Muscle layer of duodenum (tissue), 2 donors: ENCODE data around the gene BCAS1.

Experiments
- H3K27ac ChIP-seq: one replicate; pipeline ENCODE4 v1.7.0; 2013; ENCODE audit warnings: mild to moderate bottlenecking, low read length
- H3K27me3 ChIP-seq: one replicate; pipeline ENCODE4 v1.7.0; 2013; ENCODE audit warnings: low read depth, mild to moderate bottlenecking, control low read depth, low read length
- H3K36me3 ChIP-seq, 2 donors: one replicate each; pipeline ENCODE4 v1.7.0; 2013; ENCODE audit warnings: low read length in 2 of 2, control low read depth in 1 of 2, mild to moderate bottlenecking in 1 of 2; ENCODE audit not compliant: insufficient read depth in 2 of 2, control insufficient read depth in 1 of 2
- H3K4me1 ChIP-seq, 2 donors: one replicate each; pipeline ENCODE4 v1.7.0; 2013; ENCODE audit warnings: low read length in 2 of 2, mild to moderate bottlenecking in 2 of 2, control low read depth in 1 of 2, moderate library complexity in 1 of 2; ENCODE audit not compliant: insufficient read depth in 2 of 2, control insufficient read depth in 1 of 2
- H3K4me3 ChIP-seq, 2 donors: one replicate each; pipeline ENCODE4 v1.7.0; 2013; ENCODE audit warnings: low read length in 2 of 2, low read depth in 1 of 2, mild to moderate bottlenecking in 1 of 2
- H3K9me3 ChIP-seq, 2 donors: one replicate each; pipeline ENCODE4 v1.7.0; 2013; ENCODE audit warnings: low read length in 2 of 2, control low read depth in 1 of 2, mild to moderate bottlenecking in 1 of 2; ENCODE audit not compliant: control insufficient read depth in 1 of 2
- donor health status: healthy.

The BCAS1 gene

DNA sequence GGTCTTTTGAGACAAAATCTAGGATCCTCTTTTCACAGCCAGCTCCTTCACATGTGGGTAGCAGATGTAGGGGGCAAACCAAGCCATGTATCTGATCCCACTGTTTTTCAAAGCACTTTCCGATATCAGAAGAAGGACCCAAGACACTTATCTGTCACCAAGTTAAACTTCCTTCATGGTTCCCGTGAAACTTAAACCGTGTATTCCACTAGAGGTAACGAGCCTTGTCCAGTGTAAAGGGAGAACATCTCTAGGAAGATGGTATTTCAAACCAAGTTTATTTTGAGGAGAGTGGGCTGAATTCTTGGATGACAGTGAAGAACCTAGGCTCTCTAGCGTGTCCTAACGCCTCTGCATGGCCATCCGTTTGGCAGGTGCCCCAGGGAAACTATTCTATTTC is 76.3 kb downstream of the BCAS1 start:
- no peaks in the 10 kb centered on the region for H3K27me3 ChIP-seq
- H3K36me3 ChIP-seq, result no peaks in the 10 kb centered on the region
- no peaks in the 10 kb centered on the region for H3K4me1 ChIP-seq
- peaks cover 0 to under 1% of the 10 kb centered on the region in 2 donors for H3K9me3 ChIP-seq
- no peak overlapping the region for H3K27ac ChIP-seq
- H3K4me3 ChIP-seq, result no peak overlapping the region

DNA sequence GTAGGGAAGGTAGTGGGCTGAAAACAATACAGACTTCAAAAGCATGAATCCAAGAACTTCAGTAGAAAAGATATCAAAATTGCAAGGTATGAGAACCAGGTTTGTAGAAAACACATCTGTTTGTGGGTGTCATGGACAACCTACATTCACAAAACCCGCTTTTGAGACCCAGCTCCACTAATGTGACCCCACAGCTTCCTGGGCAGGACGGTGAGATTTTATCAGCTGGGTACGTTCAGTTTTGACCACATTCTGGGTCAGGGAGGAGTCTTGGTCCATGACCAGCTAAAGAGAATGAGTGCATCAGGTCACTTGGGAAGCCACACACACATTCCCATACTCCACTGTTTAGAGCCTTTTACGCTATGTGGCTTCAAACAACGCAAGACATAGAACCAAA is 77.1 kb downstream of the BCAS1 start:
- no peaks in the 10 kb centered on the region for H3K9me3 ChIP-seq
- H3K27me3 ChIP-seq, result no peaks in the 10 kb centered on the region
- H3K27ac ChIP-seq, result no peak overlapping the region
- H3K36me3 ChIP-seq, result no peaks in the 10 kb centered on the region
- no peaks in the 10 kb centered on the region for H3K4me1 ChIP-seq
- no peak overlapping the region for H3K4me3 ChIP-seq

DNA sequence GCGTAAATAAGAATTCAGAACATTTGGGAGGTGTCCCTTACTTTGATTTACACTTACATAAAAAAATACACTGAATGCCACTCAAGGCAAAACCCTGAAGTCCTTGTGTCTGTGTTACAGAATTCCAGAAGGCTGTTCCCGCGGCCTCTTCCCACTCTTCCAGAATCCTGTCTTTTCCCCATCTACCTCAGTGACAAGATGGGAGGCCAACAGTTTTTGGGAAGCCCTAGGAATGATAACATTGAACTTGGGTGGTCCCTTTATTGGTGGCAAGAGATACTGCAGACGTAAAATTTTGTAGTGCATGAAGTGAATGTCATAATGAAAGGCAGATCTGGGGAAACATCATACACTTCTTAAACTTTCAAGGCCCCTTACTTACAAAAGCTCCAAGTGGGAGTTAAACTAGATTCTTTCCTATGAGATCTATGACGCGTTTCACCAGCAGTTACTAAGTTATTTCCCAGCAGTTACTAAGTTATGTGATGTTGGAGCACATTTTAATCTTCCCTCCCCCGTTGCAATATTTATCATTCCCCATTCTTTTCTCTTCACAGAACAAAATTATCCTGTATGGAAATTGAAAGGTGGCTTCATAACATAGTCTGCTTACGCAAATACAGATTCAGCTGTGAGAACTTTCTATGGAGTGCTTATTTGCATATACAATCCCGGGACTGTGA is 79.5 kb downstream of the BCAS1 start:
- H3K27ac ChIP-seq, result no peak overlapping the region
- no peaks in the 10 kb centered on the region for H3K4me1 ChIP-seq
- H3K36me3 ChIP-seq, result no peaks in the 10 kb centered on the region
- H3K9me3 ChIP-seq, result no peaks in the 10 kb centered on the region
- H3K4me3 ChIP-seq, result no peak overlapping the region
- no peaks in the 10 kb centered on the region for H3K27me3 ChIP-seq

DNA sequence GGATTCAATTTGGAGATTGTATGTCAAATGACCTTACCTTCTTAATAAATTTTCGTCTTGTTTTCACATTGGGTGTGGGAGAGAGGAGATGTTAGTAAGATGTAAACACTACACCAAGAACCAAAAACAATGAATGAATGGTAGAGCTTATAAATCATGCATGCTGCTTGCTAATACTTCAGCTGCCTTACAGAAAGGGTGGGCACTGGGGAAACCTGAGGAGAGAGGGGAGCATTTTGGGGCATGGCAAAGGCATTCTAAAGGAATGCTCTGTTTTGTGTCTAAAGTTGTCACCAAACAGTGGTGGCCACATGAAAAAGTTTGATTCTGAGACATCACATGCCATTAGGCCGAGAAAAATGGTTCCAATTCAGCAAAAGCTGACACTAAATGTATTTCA is 80.4 kb downstream of the BCAS1 start:
- Histone ChIP-seq H3K9me3 (no peaks in the 10 kb centered on the region), H3K36me3 (no peaks in the 10 kb centered on the region), H3K27me3 (no peaks in the 10 kb centered on the region), H3K4me3 (no peak overlapping the region), H3K27ac (no peak overlapping the region), H3K4me1 (no peaks in the 10 kb centered on the region)

DNA sequence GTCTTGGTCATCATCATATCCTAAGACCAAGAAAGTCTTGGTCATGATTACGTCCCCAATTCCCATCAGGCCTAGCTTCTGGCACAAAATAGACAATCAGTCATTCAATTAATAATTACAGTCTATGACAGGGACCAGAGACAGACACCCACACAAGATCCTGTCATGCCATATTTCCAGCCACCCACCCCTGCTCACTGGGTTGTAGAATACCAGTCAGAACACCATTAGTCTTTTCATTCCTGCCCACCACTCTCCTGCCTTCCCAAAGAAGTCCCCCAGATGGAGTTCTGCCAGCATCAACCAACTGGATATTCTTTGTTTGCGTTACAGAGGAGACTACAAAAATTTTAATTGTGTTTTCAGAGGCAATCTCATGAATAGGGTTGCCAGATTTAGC is 81.0 kb downstream of the BCAS1 start:
- Histone ChIP-seq H3K27ac (no peak overlapping the region), H3K4me1 (no peaks in the 10 kb centered on the region), H3K4me3 (no peak overlapping the region), H3K27me3 (no peaks in the 10 kb centered on the region), H3K9me3 (no peaks in the 10 kb centered on the region), H3K36me3 (no peaks in the 10 kb centered on the region)

DNA sequence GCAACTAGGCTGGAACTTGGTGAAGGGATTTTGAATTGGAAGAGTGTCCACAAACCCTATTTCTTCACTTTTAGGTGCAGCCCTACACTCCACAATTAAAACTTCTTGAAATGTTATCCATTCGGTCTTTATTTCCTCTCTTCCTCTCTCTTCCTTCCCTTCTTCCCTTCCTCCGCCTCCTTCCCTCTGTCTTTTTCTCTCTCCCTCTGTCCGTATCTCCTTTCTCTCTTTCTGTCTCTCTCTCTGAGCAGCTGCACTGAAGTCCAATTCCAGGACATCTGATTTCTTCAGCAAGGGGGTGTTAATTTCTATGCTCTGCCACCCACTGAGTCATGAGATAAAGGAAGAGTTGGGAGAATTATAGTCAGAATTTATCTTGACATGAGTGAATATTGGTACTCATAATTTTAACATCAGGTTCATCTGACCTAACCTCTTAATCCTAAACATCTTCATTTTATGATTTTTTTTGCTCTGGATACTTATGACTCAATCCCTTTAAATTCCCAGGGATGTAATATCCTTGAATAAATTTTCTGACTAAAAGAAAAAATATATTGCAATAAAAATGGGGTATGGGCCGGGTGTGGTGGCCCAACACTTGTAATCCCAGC is 84.2 kb downstream of the BCAS1 start:
- H3K4me1 ChIP-seq, result no peaks in the 10 kb centered on the region
- H3K27me3 ChIP-seq, result no peaks in the 10 kb centered on the region
- no peak overlapping the region for H3K4me3 ChIP-seq
- H3K27ac ChIP-seq, result no peak overlapping the region
- no peaks in the 10 kb centered on the region for H3K36me3 ChIP-seq
- no peaks in the 10 kb centered on the region for H3K9me3 ChIP-seq

DNA sequence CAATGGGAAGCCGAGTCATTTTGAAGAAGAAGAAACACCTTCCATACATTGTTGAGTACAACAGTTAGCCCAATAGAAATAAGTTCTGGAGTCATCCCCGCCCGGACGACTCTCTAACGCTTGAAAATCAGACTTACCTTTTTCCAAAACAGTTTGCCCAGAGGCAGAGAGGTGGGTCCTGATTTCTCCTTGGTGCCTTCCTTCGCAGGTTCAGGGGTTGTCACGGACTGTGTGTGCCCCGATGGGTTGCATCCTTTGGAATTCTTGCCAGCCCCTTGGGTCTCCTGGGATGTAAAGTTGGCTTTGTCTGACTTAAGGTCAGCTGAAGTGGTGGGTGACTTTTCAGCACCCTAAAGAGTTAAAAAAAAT is 85.3 kb downstream of the BCAS1 start:
- no peaks in the 10 kb centered on the region for H3K9me3 ChIP-seq
- H3K36me3 ChIP-seq, result no peaks in the 10 kb centered on the region
- no peak overlapping the region for H3K4me3 ChIP-seq
- H3K27me3 ChIP-seq, result no peaks in the 10 kb centered on the region
- peak overlapping the region; percentile 30 for H3K27ac ChIP-seq
- H3K4me1 ChIP-seq, result no peaks in the 10 kb centered on the region

DNA sequence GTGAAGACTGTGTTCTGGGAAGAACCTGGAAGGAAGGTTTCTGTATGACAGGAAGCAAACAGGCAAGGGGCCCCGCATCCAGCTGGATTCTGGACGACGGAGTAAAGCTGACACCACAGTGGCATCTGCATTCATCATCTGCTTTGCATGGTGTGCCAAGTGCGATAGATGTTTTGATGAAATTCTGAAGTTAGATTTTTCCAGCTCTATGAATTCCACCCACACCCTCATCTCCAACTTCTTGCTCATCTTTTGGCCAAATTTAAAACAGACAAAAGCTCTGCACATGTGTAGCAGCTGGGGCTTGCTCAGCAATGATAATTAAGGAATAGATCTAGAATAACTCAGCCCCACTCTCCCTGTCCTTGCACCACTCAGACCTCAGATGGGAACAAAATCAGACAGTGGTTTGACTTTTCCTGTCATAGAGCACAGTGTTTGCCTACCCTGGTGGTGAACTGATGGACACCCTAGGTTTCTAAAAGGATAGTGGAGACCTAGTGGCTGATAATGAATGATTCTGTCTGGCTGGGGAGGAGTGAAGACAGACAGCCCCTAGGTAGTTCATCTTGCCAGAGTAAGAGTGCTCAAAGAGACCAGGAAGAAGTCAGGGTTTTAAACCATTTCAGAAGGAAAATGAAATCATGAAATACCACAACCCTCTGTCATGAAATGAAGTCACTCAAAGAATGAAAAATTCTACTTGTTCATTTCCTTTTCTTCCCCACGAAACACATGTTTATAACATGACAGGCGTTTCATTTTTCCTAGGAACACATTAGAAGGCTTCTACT is 85.8 kb downstream of the BCAS1 start:
- Histone ChIP-seq H3K4me1 (no peaks in the 10 kb centered on the region), H3K36me3 (no peaks in the 10 kb centered on the region), H3K27me3 (no peaks in the 10 kb centered on the region), H3K4me3 (no peak overlapping the region), H3K27ac (peak overlapping the region; percentile 30), H3K9me3 (no peaks in the 10 kb centered on the region)

DNA sequence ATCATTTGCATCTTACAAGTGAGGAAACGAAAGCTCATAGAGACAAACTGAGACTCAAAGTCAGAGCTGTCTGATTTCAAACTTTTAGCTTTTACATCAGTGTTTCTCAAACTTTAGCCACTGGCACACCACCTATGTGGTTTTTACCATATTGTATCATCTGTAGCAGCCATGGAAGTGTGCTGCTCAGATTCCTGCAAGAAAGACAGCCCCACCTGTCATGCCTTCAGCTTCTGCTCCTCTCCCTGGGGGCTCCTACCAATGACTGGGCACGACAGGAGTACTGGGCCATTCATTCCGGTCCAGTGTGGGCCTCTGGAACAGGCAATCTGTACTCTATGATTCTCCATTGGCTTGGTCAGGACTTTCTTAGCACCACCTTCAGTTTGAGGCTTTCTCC is 87.0 kb downstream of the BCAS1 start:
- no peak overlapping the region for H3K27ac ChIP-seq

DNA sequence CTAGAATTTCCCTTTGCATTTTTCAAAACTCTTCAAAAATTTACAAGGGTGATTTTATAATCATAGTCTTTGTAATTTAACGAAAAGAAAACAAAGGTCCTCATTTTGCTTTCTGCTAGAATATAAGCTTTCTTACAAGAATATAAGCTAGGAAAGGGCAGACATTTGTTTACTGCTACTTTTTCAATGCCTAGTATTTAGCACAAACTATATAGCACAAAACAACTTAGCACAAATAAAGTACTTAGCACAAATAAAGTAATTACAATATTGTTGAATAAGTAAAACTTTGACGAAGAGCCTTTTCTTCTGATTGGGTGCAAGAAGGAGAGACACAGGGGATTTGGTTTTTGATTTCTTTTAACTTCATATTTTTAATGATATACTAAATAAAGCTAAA is 87.8 kb downstream of the BCAS1 start:
- Histone ChIP-seq H3K27me3 (no peaks in the 10 kb centered on the region), H3K9me3 (no peaks in the 10 kb centered on the region), H3K4me1 (no peaks in the 10 kb centered on the region), H3K36me3 (no peaks in the 10 kb centered on the region), H3K27ac (no peak overlapping the region), H3K4me3 (no peak overlapping the region)

More for the DNA sequence above, 87.0 kb downstream of the BCAS1 start:
- H3K4me1 ChIP-seq, result no peaks in the 10 kb centered on the region
- no peaks in the 10 kb centered on the region for H3K27me3 ChIP-seq
- no peaks in the 10 kb centered on the region for H3K36me3 ChIP-seq
- H3K9me3 ChIP-seq, result no peaks in the 10 kb centered on the region
- H3K4me3 ChIP-seq, result no peak overlapping the region

DNA sequence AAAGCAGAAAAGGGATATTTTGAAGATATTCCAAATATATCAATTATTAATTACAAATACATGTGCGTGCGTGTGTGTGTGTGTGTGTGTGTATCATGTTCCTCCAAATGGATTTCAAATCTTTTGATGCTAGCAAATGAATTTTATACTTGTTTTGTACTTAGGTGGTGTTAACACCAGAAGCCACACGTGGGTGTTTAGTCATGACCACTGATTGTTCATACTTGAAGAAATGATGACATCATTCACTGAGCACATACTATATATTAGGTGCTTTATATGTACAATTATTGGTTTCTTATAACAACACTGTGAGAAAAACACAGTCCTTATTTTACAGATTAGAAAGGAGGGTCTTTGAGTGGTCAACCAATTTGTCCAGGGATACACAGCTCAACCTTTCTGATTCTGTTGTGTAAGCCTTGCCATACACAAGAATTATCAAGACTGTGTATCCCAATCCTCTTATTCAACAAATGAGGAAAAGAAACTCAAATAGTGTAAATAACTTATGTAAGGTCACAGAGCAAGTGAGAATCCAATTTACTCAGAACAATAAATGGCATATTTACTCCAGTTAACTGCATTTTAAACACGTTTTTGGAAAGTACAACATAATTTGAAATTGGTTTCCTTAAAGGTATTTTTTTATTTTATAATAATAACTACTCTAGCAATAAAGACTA is 88.5 kb downstream of the BCAS1 start:
- no peaks in the 10 kb centered on the region for H3K27me3 ChIP-seq
- no peak overlapping the region for H3K4me3 ChIP-seq
- no peaks in the 10 kb centered on the region for H3K4me1 ChIP-seq
- H3K9me3 ChIP-seq, result no peaks in the 10 kb centered on the region
- no peaks in the 10 kb centered on the region for H3K36me3 ChIP-seq
- H3K27ac ChIP-seq, result no peak overlapping the region
